H1 (cell line): Measurements from ENCODE around the gene BTRC. TPM values are rescaled to one million over a fixed set of nuclear protein-coding genes. Genes with fewer than 3 reads are reported as not detected.

ENCODE experiments used
- ASH2L ChIP-seq: fragments of 200-600, 300-600 bp; sonication (generic); IDR thresholded peaks from one replicate; pipeline ENCODE4 v1.7.1; 2017; ENCODE audit warnings: low read length
- ATF3 ChIP-seq: IDR thresholded peaks from 2 replicates; pipeline ENCODE4 v1.6.1; 2011; ENCODE audit warnings: low read depth, mild to moderate bottlenecking, low read length; ENCODE audit not compliant: insufficient read depth
- E2F6 ChIP-seq: IDR thresholded peaks from 2 replicates; pipeline ENCODE4 v1.6.1; 2012; ENCODE audit warnings: inconsistent platforms
- GABPA ChIP-seq: IDR thresholded peaks from 2 replicates; pipeline ENCODE4 v1.6.1; 2011; ENCODE audit warnings: mild to moderate bottlenecking, low read length, moderate library complexity, borderline replicate concordance; ENCODE audit not compliant: insufficient read depth
- HDAC6 ChIP-seq: IDR thresholded peaks from one replicate; pipeline ENCODE4 v1.7.1; 2012; ENCODE audit warnings: low read depth, mild to moderate bottlenecking, inconsistent platforms, low read length, moderate library complexity
- MAX ChIP-seq: IDR thresholded peaks from 2 replicates; pipeline ENCODE4 v1.6.1; 2012; ENCODE audit warnings: inconsistent platforms
- NRF1 ChIP-seq: IDR thresholded peaks from 2 replicates; pipeline ENCODE4 v1.6.1; 2011; ENCODE audit warnings: mild to moderate bottlenecking, low read depth, low read length, improper control_type of control experiment
- POLR2AphosphoS5 ChIP-seq: IDR thresholded peaks from 2 replicates; pipeline ENCODE4 v1.6.1; 2011; ENCODE audit warnings: low read depth, low read length
- RBBP5 ChIP-seq: IDR thresholded peaks from 2 replicates; pipeline ENCODE4 v1.7.1; 2012; ENCODE audit warnings: low read depth, mild to moderate bottlenecking, inconsistent platforms, low read length, moderate library complexity, borderline replicate concordance
- SIX5 ChIP-seq: IDR thresholded peaks from 2 replicates; pipeline ENCODE4 v1.6.1; 2011; ENCODE audit warnings: mild to moderate bottlenecking, low read depth, low read length
- TAF7 ChIP-seq: optimal IDR thresholded peaks from 2 replicates; pipeline ENCODE3; 2011; ENCODE audit warnings: low read depth, mild to moderate bottlenecking, inconsistent platforms, low read length, moderate library complexity, borderline replicate concordance
- TEAD4 ChIP-seq: IDR thresholded peaks from 2 replicates; pipeline ENCODE4 v1.6.1; 2012; ENCODE audit warnings: low read depth, low read length, inconsistent platforms, mixed read lengths
- ZNF274 ChIP-seq: IDR thresholded peaks from 2 replicates; pipeline ENCODE4 v1.7.0; 2012; ENCODE audit warnings: low read length, borderline replicate concordance; ENCODE audit errors: extremely low read depth
- polyA plus RNA-seq, 7 experiments: library from polyadenylated mRNA; depleted of rRNA in 3 of 7; stranded (reverse) in 5 of 7; unstranded in 2 of 7; fragments of >200 nt in 5 of 7; fragments of 200-250 nt in 2 of 7; gene quantifications; 1 replicate in 5 of 7; 2 replicates in 1 of 7; 4 replicates in 1 of 7; pipeline versions ENCODE4 v1.2.1 to v1.2.3, GENCODE V29; 2011 to 2013; ENCODE audit warnings: missing spikeins in 2 of 7, mixed read lengths in 2 of 7
- total RNA-seq: library from RNA; stranded (reverse); fragmentation: NEBNext Ultra II Directional; extraction: Animal tissue kit (Norgen Biotek cat#: 25700); gene quantifications from 2 replicates; pipeline ENCODE4 v1.2.1, GENCODE V29; 2021

Gene BTRC
- total and polyA plus RNA-seq, 2 of the 8 experiments (the other 6 are each of a cell fraction or from before 2014, with no cell fraction given): 9.9 to 24.7 TPM

GRCh38 chr10:101311185-101312066 is 42.5 kb upstream of the BTRC start (continued):
- TF ChIP-seq TEAD4 (no peak), SIX5 (no peak), POLR2AphosphoS5 (no peak), HDAC6 (no peak), MAX (peak; percentile 56), RBBP5 (peak; percentile 76; the same call in 1 of the 2 replicates), ASH2L (no peak), ZNF274 (no peak), GABPA (no peak), E2F6 (peak; percentile 37; the same call in 1 of the 2 replicates), NRF1 (no peak), ATF3 (no peak), TAF7 (no peak)
